GM20000 (cell line): ENCODE data around the gene ELF5.

ENCODE experiments used
- DNase-seq: peaks from one replicate; pipeline ENCODE4 v3.0.0; 2012; ENCODE audit warnings: low spot score
- CTCF ChIP-seq: IDR thresholded peaks from 2 replicates; pipeline ENCODE4 v1.5.1; 2012; ENCODE audit warnings: mild to moderate bottlenecking, control low read depth; ENCODE audit errors: extremely low read depth, missing control alignments

The ELF5 gene

GRCh38 chr11:34451053-34451452, 62.5 kb downstream of the ELF5 start:
- TF ChIP-seq CTCF = no peak
- DNase-seq = no peak

- DNase-seq = peak; percentile 15
- no peak for TF ChIP-seq CTCF
Observed at GRCh38 chr11:34449013-34449412, 64.6 kb downstream of the ELF5 start.

GRCh38 chr11:34448223-34448994, 65.2 kb downstream of the ELF5 start:
- no peak for DNase-seq
- no peak for TF ChIP-seq CTCF

- TF ChIP-seq CTCF = no peak
- DNase-seq = no peak
Observed at GRCh38 chr11:34447044-34447443, 66.5 kb downstream of the ELF5 start.

GRCh38 chr11:34446386-34446785, 67.2 kb downstream of the ELF5 start:
- no peak for DNase-seq
- TF ChIP-seq CTCF = no peak

GRCh38 chr11:34445956-34446355, 67.6 kb downstream of the ELF5 start:
- DNase-seq = no peak
- no peak for TF ChIP-seq CTCF

- DNase-seq = no peak
- TF ChIP-seq CTCF = no peak
Observed at GRCh38 chr11:34444428-34444827, 69.2 kb downstream of the ELF5 start.
